Neural progenitor cell (in vitro differentiated cells): ENCODE data around the gene HOXB9. TPM values are rescaled to one million over a fixed set of nuclear protein-coding genes. Genes with fewer than 3 reads are reported as not detected.

Experiments
- DNase-seq: peaks from one replicate; pipeline ENCODE4 v3.0.0-alpha.2; 2016; ENCODE audit warnings: low spot score
- H2AFZ ChIP-seq: fragments of 200-600 bp; sonication (generic); replicated peaks from 2 replicates; pipeline ENCODE4 v1.6.1; 2016; ENCODE audit warnings: antibody characterized with exemption
- H3F3A ChIP-seq: fragments of 200-600 bp; sonication (generic); 2 replicates; pipeline ENCODE4 v1.6.1; 2016; ENCODE audit warnings: antibody characterized with exemption, low read depth
- H3K27ac ChIP-seq: fragments of 200-600 bp; sonication (generic); 2 replicates; pipeline ENCODE4 v1.5.1; 2016; ENCODE audit warnings: mild to moderate bottlenecking
- H3K27me3 ChIP-seq: fragments of 200-600 bp; sonication (generic); 2 replicates; pipeline ENCODE4 v1.6.1; 2016; ENCODE audit warnings: mild to moderate bottlenecking, moderate library complexity
- H3K36me3 ChIP-seq: fragments of 200-600 bp; sonication (generic); 2 replicates; pipeline ENCODE4 v1.5.1; 2016
- H3K4me1 ChIP-seq: fragments of 200-600 bp; sonication (generic); 2 replicates; pipeline ENCODE4 v1.6.1; 2016; ENCODE audit warnings: mixed run types
- H3K4me2 ChIP-seq: fragments of 200-600 bp; sonication (generic); 2 replicates; pipeline ENCODE4 v1.6.1; 2016
- H3K4me3 ChIP-seq: fragments of 200-600 bp; sonication (generic); 2 replicates; pipeline ENCODE4 v1.5.1; 2016
- H3K79me2 ChIP-seq: fragments of 200-600 bp; sonication (generic); 2 replicates; pipeline ENCODE4 v1.6.1; 2016; ENCODE audit warnings: low read depth
- H3K9ac ChIP-seq: fragments of 200-600 bp; sonication (generic); 2 replicates; pipeline ENCODE4 v1.6.1; 2016
- H3K9me3 ChIP-seq: fragments of 200-600 bp; sonication (generic); 2 replicates; pipeline ENCODE4 v1.5.1; 2016; ENCODE audit warnings: low read depth
- H4K20me1 ChIP-seq: fragments of 200-600 bp; sonication (generic); 2 replicates; pipeline ENCODE4 v1.6.1; 2016; ENCODE audit warnings: low read depth
- H3K27ac Mint-ChIP-seq: 3 replicates; pipeline ENCODE4 v1.8.0; 2021; ENCODE audit warnings: mixed read lengths
- H3K27me3 Mint-ChIP-seq: 2 replicates; pipeline ENCODE4 v1.8.0; 2022; ENCODE audit warnings: low read depth, mild to moderate bottlenecking, inconsistent platforms, moderate library complexity, mixed read lengths; ENCODE audit not compliant: insufficient read depth
- H3K36me3 Mint-ChIP-seq: 3 replicates; pipeline ENCODE4 v1.8.0; 2021; ENCODE audit warnings: mixed read lengths
- H3K4me1 Mint-ChIP-seq: 3 replicates; pipeline ENCODE4 v1.8.0; 2021; ENCODE audit warnings: mixed read lengths
- H3K4me3 Mint-ChIP-seq: 3 replicates; pipeline ENCODE4 v1.8.0; 2021; ENCODE audit warnings: mild to moderate bottlenecking, moderate library complexity, mixed read lengths
- H3K9me3 Mint-ChIP-seq: 3 replicates; pipeline ENCODE4 v1.8.0; 2020; ENCODE audit warnings: mixed read lengths
- CTCF ChIP-seq: fragments of 200-600 bp; sonication (generic); IDR thresholded peaks from 2 replicates; pipeline ENCODE4 v1.5.1; 2017; ENCODE audit warnings: antibody characterized with exemption, mild to moderate bottlenecking
- EZH2 ChIP-seq: fragments of 200-600 bp; sonication (generic); IDR thresholded peaks from 2 replicates; pipeline ENCODE4 v1.6.1; 2017; ENCODE audit warnings: antibody characterized with exemption, mild to moderate bottlenecking, moderate library complexity
- EZH2phosphoT487 ChIP-seq: fragments of 200-600 bp; sonication (generic); IDR thresholded peaks from 2 replicates; pipeline ENCODE4 v1.6.1; 2017; ENCODE audit warnings: antibody characterized with exemption
- total RNA-seq: library from RNA; depleted of rRNA; stranded (reverse); fragments of >200 nt; gene quantifications from 2 replicates; pipeline ENCODE4 v1.2.3, GENCODE V29; 2015; ENCODE audit warnings: low replicate concordance

The HOXB9 gene
- total RNA-seq, 1 donor from 2014 or later: not detected

GRCh38 chr17:48599354-48599753, 26.8 kb downstream of the HOXB9 start:
- H3K36me3 Mint-ChIP-seq: peaks cover 1% of the 10 kb centered on the region
- H3K4me1 Mint-ChIP-seq: peaks cover 2% of the 10 kb centered on the region
- H3K4me2 ChIP-seq: no peak overlapping the region
- H3K4me1 ChIP-seq: no peaks in the 10 kb centered on the region
- peaks cover 10% of the 10 kb centered on the region for H3K9me3 Mint-ChIP-seq
- no peaks in the 10 kb centered on the region for H3F3A ChIP-seq
- no peak overlapping the region for H3K4me3 ChIP-seq
- H3K27ac Mint-ChIP-seq: no peak overlapping the region
- TF ChIP-seq CTCF (no peak), EZH2phosphoT487 (no peak), EZH2 (no peak)
- H3K36me3 ChIP-seq: no peaks in the 10 kb centered on the region
- H3K79me2 ChIP-seq: no peaks in the 10 kb centered on the region
- H3K4me3 Mint-ChIP-seq: no peak overlapping the region
- no peak overlapping the region for H2AFZ ChIP-seq
- no peak overlapping the region for H3K27ac ChIP-seq
- H3K27me3 Mint-ChIP-seq: peaks cover 97% of the 10 kb centered on the region
- no peak for DNase-seq
- H3K9me3 ChIP-seq: no peaks in the 10 kb centered on the region
- no peak overlapping the region for H3K9ac ChIP-seq
- H4K20me1 ChIP-seq: peaks cover 96% of the 10 kb centered on the region
- peaks cover 100% of the 10 kb centered on the region for H3K27me3 ChIP-seq

GRCh38 chr17:48598736-48599135, 27.4 kb downstream of the HOXB9 start:
- Histone ChIP-seq H4K20me1 (peaks cover 95% of the 10 kb centered on the region), H3K4me1 (no peaks in the 10 kb centered on the region), H3K27ac (no peak overlapping the region), H3K9ac (no peak overlapping the region), H3K9me3 (no peaks in the 10 kb centered on the region), H2AFZ (no peak overlapping the region), H3K27me3 (peaks cover 100% of the 10 kb centered on the region), H3K4me3 (no peak overlapping the region), H3K36me3 (no peaks in the 10 kb centered on the region), H3F3A (no peaks in the 10 kb centered on the region), H3K4me2 (no peak overlapping the region), H3K79me2 (no peaks in the 10 kb centered on the region)
- H3K27me3 Mint-ChIP-seq: peaks cover 98% of the 10 kb centered on the region
- H3K36me3 Mint-ChIP-seq: peaks cover 1% of the 10 kb centered on the region
- DNase-seq: no peak
- peaks cover 10% of the 10 kb centered on the region for H3K9me3 Mint-ChIP-seq
- TF ChIP-seq CTCF: no peak
- no peak for TF ChIP-seq EZH2phosphoT487
- TF ChIP-seq EZH2: no peak
- peaks cover 2% of the 10 kb centered on the region for H3K4me1 Mint-ChIP-seq
- no peak overlapping the region for H3K27ac Mint-ChIP-seq
- H3K4me3 Mint-ChIP-seq: no peak overlapping the region

- H3K36me3 Mint-ChIP-seq: peaks cover 1% of the 10 kb centered on the region
- H3K27ac ChIP-seq: no peak overlapping the region
- no peak overlapping the region for H2AFZ ChIP-seq
- TF ChIP-seq CTCF (no peak), EZH2phosphoT487 (peak; percentile 99), EZH2 (peak; percentile 100)
- H3K4me2 ChIP-seq: no peak overlapping the region
- H3K4me1 ChIP-seq: no peaks in the 10 kb centered on the region
- H3K36me3 ChIP-seq: no peaks in the 10 kb centered on the region
- no peaks in the 10 kb centered on the region for H3K9me3 ChIP-seq
- H3K27ac Mint-ChIP-seq: no peak overlapping the region
- no peak overlapping the region for H3K4me3 ChIP-seq
- peaks cover 100% of the 10 kb centered on the region for H3K27me3 ChIP-seq
- peak; percentile 50 for DNase-seq
- peaks cover 6% of the 10 kb centered on the region for H3K4me1 Mint-ChIP-seq
- H3K4me3 Mint-ChIP-seq: no peak overlapping the region
- H3K27me3 Mint-ChIP-seq: peaks cover 98% of the 10 kb centered on the region
- peaks cover 7% of the 10 kb centered on the region for H3K9me3 Mint-ChIP-seq
- no peaks in the 10 kb centered on the region for H3F3A ChIP-seq
- H3K9ac ChIP-seq: no peak overlapping the region
- peaks cover 95% of the 10 kb centered on the region for H4K20me1 ChIP-seq
- H3K79me2 ChIP-seq: no peaks in the 10 kb centered on the region
Measured at GRCh38 chr17:48597778-48598631, 28.2 kb downstream of the HOXB9 start.
